ENCODE measurements around the gene GUCY1A2.

- TF ChIP-seq CTCF (conservative IDR thresholded peaks at IDR 0.05) (no peak), ZFX (IDR thresholded peaks at IDR 0.05) (no peak)
Observed at GRCh38 chr11:106697058-106697457, 321.2 kb downstream of the GUCY1A2 start.
